Activated T-cell treated with anti-CD3 and anti-CD28 coated beads, Interleukin-2, amount 50 U/mL, for 72 hours (primary cell): Measurements from ENCODE around the gene MRPL4. TPM values are rescaled to one million over a fixed set of nuclear protein-coding genes. Genes with fewer than 3 reads are reported as not detected.

Experiments
- ATAC-seq, 2 donors: fragments of 150-1000 bp; cut with Tn5 transposase; replicated peaks in 1 of 2; 2 replicates each; pipeline ENCODE4 v1.10.0; 2021; ENCODE audit warnings: moderate library complexity in 2 of 2, mild to moderate bottlenecking in 1 of 2
- DNase-seq, 2 donors: peaks; one replicate each; pipeline ENCODE4 v3.0.0; 2021 to 2022; ENCODE audit warnings: mixed read lengths in 1 of 2
- H3K27ac Mint-ChIP-seq: one replicate; pipeline ENCODE4 v1.8.0; 2022; ENCODE audit warnings: mild to moderate bottlenecking, moderate library complexity, mixed read lengths
- H3K27me3 Mint-ChIP-seq: one replicate; pipeline ENCODE4 v1.8.0; 2022; ENCODE audit warnings: low read depth, mixed read lengths
- H3K36me3 Mint-ChIP-seq, 2 donors: one replicate each; pipeline ENCODE4 v1.8.0; 2022; ENCODE audit warnings: mixed read lengths in 2 of 2, mild to moderate bottlenecking in 1 of 2; ENCODE audit not compliant: insufficient read depth in 2 of 2
- H3K4me1 Mint-ChIP-seq: one replicate; pipeline ENCODE4 v1.8.0; 2022; ENCODE audit warnings: low read depth, mixed read lengths
- H3K4me3 Mint-ChIP-seq, 2 donors: one replicate each; pipeline ENCODE4 v1.8.0; 2022; ENCODE audit warnings: mild to moderate bottlenecking in 2 of 2, mixed read lengths in 2 of 2, moderate library complexity in 2 of 2
- H3K9me3 Mint-ChIP-seq, 2 donors: one replicate each; pipeline ENCODE4 v1.8.0; 2022; ENCODE audit warnings: mixed read lengths in 2 of 2
- total RNA-seq, 2 donors: library from RNA; stranded (reverse); gene quantifications; one replicate each; pipeline ENCODE4 v1.2.3, GENCODE V29; 2022

MRPL4 gene
- total RNA-seq, 2 donors from 2014 or later, result 83.2 to 93.6 TPM

DNA sequence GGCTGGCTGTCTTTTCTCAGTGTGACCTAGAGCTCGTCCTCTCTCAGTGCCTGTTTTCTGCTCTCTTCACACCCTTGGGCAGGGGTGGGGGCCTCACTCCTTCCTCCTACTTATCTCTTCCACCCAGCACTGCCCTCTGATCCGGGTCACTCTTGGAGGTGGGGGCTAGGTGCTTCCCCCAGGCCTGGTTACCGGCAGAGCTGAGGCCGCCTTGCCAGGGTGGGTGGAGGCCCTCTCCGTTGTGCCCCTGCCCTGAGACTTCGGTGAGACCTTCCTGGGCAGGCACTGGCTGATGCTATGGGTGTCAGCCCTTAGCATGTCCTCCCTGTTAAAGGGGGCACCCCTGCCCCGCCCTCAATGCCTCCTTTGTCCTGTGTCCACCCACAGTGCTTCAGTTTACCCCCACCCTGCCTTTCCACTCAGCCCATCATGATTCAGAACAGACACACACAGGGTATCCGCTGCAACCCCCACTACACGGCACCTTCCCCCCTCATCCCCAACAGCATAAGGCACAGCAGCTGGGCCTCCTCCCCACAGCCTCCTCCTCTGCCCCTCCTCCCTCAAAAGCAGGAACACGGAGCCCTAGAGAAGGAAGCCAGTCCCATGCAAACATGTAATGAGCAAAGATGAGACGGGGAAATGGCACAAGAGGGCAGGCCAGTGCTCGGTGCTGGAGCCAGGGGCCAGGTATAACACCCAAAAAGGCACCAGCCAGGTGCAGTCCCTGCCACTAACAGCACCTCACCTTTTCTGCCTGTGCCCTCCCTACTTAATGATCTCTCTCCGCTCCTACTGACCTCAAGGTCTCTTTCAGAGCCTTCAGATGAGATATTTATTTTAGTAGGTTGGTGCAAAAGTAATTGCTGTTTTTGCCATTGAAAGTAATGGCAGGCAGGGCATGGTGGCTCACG is 47.8 kb downstream of the MRPL4 start:
- Mint-ChIP-seq H3K9me3 (no peaks in the 10 kb centered on the region), H3K4me3 (no peak overlapping the region), H3K27ac (no peak overlapping the region), H3K27me3 (peaks cover 29% of the 10 kb centered on the region), H3K36me3 (peaks cover 0 to 2% of the 10 kb centered on the region in 2 donors), H3K4me1 (peaks cover 25% of the 10 kb centered on the region)
- ATAC-seq, result no peak
- no peak for DNase-seq

- no peak overlapping the region for H3K27ac Mint-ChIP-seq
- no peak for ATAC-seq
- no peak for DNase-seq
- H3K27me3 Mint-ChIP-seq, result peaks cover 9% of the 10 kb centered on the region
- H3K36me3 Mint-ChIP-seq, result peaks cover 0 to 2% of the 10 kb centered on the region in 2 donors
- no peaks in the 10 kb centered on the region for H3K9me3 Mint-ChIP-seq
- peaks cover 14% of the 10 kb centered on the region for H3K4me1 Mint-ChIP-seq
- H3K4me3 Mint-ChIP-seq, result no peak overlapping the region
Observed at GRCh38 chr19:10305139-10305806, 53.3 kb downstream of the MRPL4 start.

DNA sequence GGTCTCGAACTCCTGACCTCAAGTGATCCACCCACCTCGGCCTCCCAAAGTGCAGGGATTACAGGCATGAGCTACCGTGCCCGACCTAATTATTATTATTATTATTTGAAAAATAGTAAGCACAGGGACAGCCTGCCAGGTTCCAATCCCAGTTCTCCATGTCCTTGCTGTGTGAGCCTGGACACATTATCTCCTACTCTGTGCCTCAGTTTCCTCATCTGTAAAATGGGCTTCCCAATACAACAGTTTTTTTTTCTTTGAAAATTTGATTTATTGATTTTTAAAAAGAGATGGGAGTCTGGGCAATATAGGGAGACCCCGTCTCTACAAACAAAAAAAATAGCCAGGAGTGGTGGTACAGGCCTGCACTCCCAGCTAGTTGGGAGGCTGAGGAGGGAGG is 54.3 kb downstream of the MRPL4 start:
- ATAC-seq (no peak), DNase-seq (no peak)
- Mint-ChIP-seq H3K4me1 (peaks cover 14% of the 10 kb centered on the region), H3K9me3 (no peaks in the 10 kb centered on the region), H3K36me3 (peaks cover 0 to 2% of the 10 kb centered on the region in 2 donors), H3K27me3 (peaks cover 8% of the 10 kb centered on the region), H3K27ac (no peak overlapping the region), H3K4me3 (no peak overlapping the region)

GRCh38 chr19:10309423-10309822 is 57.4 kb downstream of the MRPL4 start, which contains the start of gene ZGLP1:
TSS of gene ZGLP1 (minus strand) at chr19:10309815.
- no peaks in the 10 kb centered on the region for H3K9me3 Mint-ChIP-seq
- H3K27me3 Mint-ChIP-seq, result no peaks in the 10 kb centered on the region
- no peak within 1 kb of the TSS for H3K4me3 Mint-ChIP-seq
- no peak for ATAC-seq
- no peak within 1 kb of the TSS for H3K27ac Mint-ChIP-seq
- H3K4me1 Mint-ChIP-seq, result peaks cover 7% of the 10 kb centered on the region
- peaks cover 0 to 2% of the 10 kb centered on the region in 2 donors for H3K36me3 Mint-ChIP-seq
- no peak for DNase-seq

Other genes starting within 250 kb of the MRPL4 start
- 1 to 10 TPM; 1.1 to 5.0 TPM for gene COL5A3, start 241.7 kb upstream of the MRPL4 start, total RNA-seq
- not detected for gene RDH8, start 238.7 kb upstream of the MRPL4 start, total RNA-seq
- gene SHFL, start 165.9 kb upstream of the MRPL4 start, total RNA-seq, result 10 to 100 TPM; 55.0 to 70.4 TPM
- gene ANGPTL6, start 149.5 kb upstream of the MRPL4 start, total RNA-seq, result 10 to 100 TPM; 13.2 to 17.6 TPM
- 100 to 1,000 TPM; 106 to 117 TPM for gene PPAN, start 145.9 kb upstream of the MRPL4 start, total RNA-seq
- 10 to 100 TPM; 65.4 to 73.9 TPM for gene P2RY11, start 140.5 kb upstream of the MRPL4 start, total RNA-seq
- gene EIF3G, start 132.3 kb upstream of the MRPL4 start, total RNA-seq, result 100 to 1,000 TPM; 277 to 278 TPM
- 100 to 1,000 TPM; 294 to 304 TPM for gene DNMT1, start 57.3 kb upstream of the MRPL4 start, total RNA-seq
- gene S1PR2, start 20.9 kb upstream of the MRPL4 start, total RNA-seq, result 10 to 100 TPM; 11.5 to 11.6 TPM
- 10 to 100 TPM; 20.7 to 40.1 TPM for gene ICAM1, start 18.9 kb downstream of the MRPL4 start, total RNA-seq
- 1 to 10 TPM; 1.5 to 1.9 TPM for gene ICAM4, start 34.7 kb downstream of the MRPL4 start, total RNA-seq
- gene ICAM5, start 37.7 kb downstream of the MRPL4 start, total RNA-seq, result 1 to 10 TPM; 3.1 to 3.8 TPM
- 1 to 10 TPM; 5.9 TPM for gene ZGLP1, start 57.6 kb downstream of the MRPL4 start, total RNA-seq
- 10 to 100 TPM; 13.0 to 16.3 TPM for gene FDX2, start 63.8 kb downstream of the MRPL4 start, total RNA-seq
- 10 to 100 TPM; 60.2 to 68.3 TPM for gene RAVER1, start 81.3 kb downstream of the MRPL4 start, total RNA-seq
- gene ICAM3, start 87.4 kb downstream of the MRPL4 start, total RNA-seq, result 100 to 1,000 TPM; 163 to 183 TPM
- gene TYK2, start 128.4 kb downstream of the MRPL4 start, total RNA-seq, result 100 to 1,000 TPM; 174 to 222 TPM
- gene CDC37, start 151.3 kb downstream of the MRPL4 start, total RNA-seq, result 100 to 1,000 TPM; 128 to 137 TPM
- gene PDE4A, start 168.3 kb downstream of the MRPL4 start, total RNA-seq, result 10 to 100 TPM; 21.8 to 36.8 TPM